Adrenal gland (tissue), 19 donors: ENCODE measurements around the gene NABP1. TPM values are rescaled to one million over a fixed set of nuclear protein-coding genes. Genes with fewer than 3 reads are reported as not detected.

Source experiments
- DNase-seq, 7 donors: peaks; one replicate each; pipeline ENCODE4 v3.0.0-alpha.2; 2019 to 2020
- H3K27ac ChIP-seq, 5 donors: fragments of 200-600 bp; sonication (generic) in 4 of 5; 1 replicate in 3 of 5; 2 replicates in 2 of 5; pipeline versions ENCODE4 v1.5.1 to v1.8.0; 2016 to 2020; ENCODE audit warnings: mild to moderate bottlenecking in 1 of 5
- H3K27me3 ChIP-seq: fragments of 200-600 bp; 2 replicates; pipeline ENCODE4 v1.8.0; 2021
- H3K36me3 ChIP-seq, 2 donors: fragments of 200-600 bp; replicated peaks in 1 of 2; 1 replicate in 1 of 2; 2 replicates in 1 of 2; pipeline versions ENCODE4 v1.5.1 to v1.8.0; 2018 to 2022
- H3K4me1 ChIP-seq, 2 donors: fragments of 200-600 bp; replicated peaks in 1 of 2; 1 replicate in 1 of 2; 2 replicates in 1 of 2; pipeline versions ENCODE4 v1.5.1 to v1.8.0; 2018 to 2021
- H3K4me3 ChIP-seq, 4 donors: fragments of 200-600 bp; sonication (generic) in 3 of 4; one replicate each; pipeline ENCODE4 v1.5.1; 2016 to 2018
- H3K9me3 ChIP-seq, 3 donors: fragments of 200-600 bp; sonication (generic) in 1 of 3; replicated peaks in 1 of 3; 1 replicate in 2 of 3; 2 replicates in 1 of 3; pipeline versions ENCODE4 v1.5.1 to v1.8.0; 2016 to 2021
- CTCF ChIP-seq, 6 experiments: fragments of 450-650 bp in 4 of 6; fragments of 200-600 bp in 2 of 6; sonication (generic) in 1 of 6; IDR thresholded peaks; 1 replicate in 5 of 6; 2 replicates in 1 of 6; pipeline versions ENCODE4 v1.5.1 to v1.8.0; 2016 to 2021; ENCODE audit warnings: antibody characterized with exemption in 6 of 6, mild to moderate bottlenecking in 2 of 6, moderate library complexity in 1 of 6
- POLR2A ChIP-seq, 2 donors: fragments of 450-650 bp; IDR thresholded peaks; one replicate each; pipeline ENCODE4 v1.6.1; 2017; ENCODE audit warnings: antibody characterized with exemption in 2 of 2, mild to moderate bottlenecking in 2 of 2, moderate library complexity in 1 of 2
- WGBS, 4 donors: extraction: QIAGEN DNeasy Blood & Tissue Kit in 2 of 4; methylation state at CpG; one replicate each; pipeline versions ENCODE4 v1.1.5 to v1.1.7; 2013 to 2017; 5-methylcytosine and 5-hydroxymethylcytosine counted together
- intact Hi-C, 2 donors: fragments of 100-400 bp; cut with DNase I; formaldehyde crosslinking; loops; one replicate each; pipeline versions ENCODE4 v1.14.1 to v1.15.0; 2022 to 2023
- long read RNA-seq, 10 donors: library from polyadenylated mRNA in 3 of 10; unstranded in 2 of 10; stranded (forward) in 1 of 10; transcript quantifications; one replicate each; pipeline ENCODE4 v2.0.0 and lab custom pipeline, GENCODE V29; 2021 to 2026
- polyA plus RNA-seq, 3 donors: library from polyadenylated mRNA; stranded (reverse); fragments of 200-250 nt in 2 of 3; fragments of 350-450 nt in 1 of 3; fragmentation: Illumina TruSeq in 1 of 3; extraction: RNeasy Lipid Tissue Mini Kit (QIAGEN cat#74804) in 1 of 3; gene quantifications; one replicate each; pipeline ENCODE4 v1.2.3, GENCODE V29; 2013 to 2014
- total RNA-seq, 9 donors: library from RNA; depleted of rRNA in 4 of 9; stranded (reverse); fragments of >200 nt in 4 of 9; fragments of 120-200 nt in 1 of 9; fragmentation: NEBNext Ultra II Directional in 1 of 9; extraction: Animal tissue kit (Norgen Biotek cat#: 25700) in 1 of 9; gene quantifications; one replicate each; pipeline versions ENCODE4 v1.1.0 to v1.2.4, GENCODE V29; 2013 to 2023
- donor health status: healthy with polysubstance abuse.
- donor health status: Bipolar disorder and iron deficiency.
- donor health status: DM: yes; HTN: yes; CAD: no.
- donor health status: DM: no; HTN: no; CAD: no.
- donor health status: DM: no; HTN: no; CAD: no.
- donor health status: DM: yes; HTN: yes; CAD: no.

NABP1 gene
- 10 to 100 TPM in 7 of 9 donors, 1 to 10 TPM in 2; 2.5 to 39.9 (median 17.4) TPM for total RNA-seq
- 10 to 100 TPM; 10.2 to 13.4 (median 10.3) TPM for polyA plus RNA-seq
- long read RNA-seq, donor 1, partial matches to known transcripts = 0 of 1 reads
- long read RNA-seq, donor 1, other reads (novel, unspliced or antisense) = 0 of 1 reads
- long read RNA-seq, donor 2, partial matches to known transcripts = 0 of 1 reads
- long read RNA-seq, donor 2, other reads (novel, unspliced or antisense) = 0 of 1 reads
- long read RNA-seq, donor 3 = 0 reads
- long read RNA-seq, donor 4, partial matches to known transcripts = 1 of 8 reads
- long read RNA-seq, donor 4, other reads (novel, unspliced or antisense) = 3 of 8 reads
- long read RNA-seq, donor 5, partial matches to known transcripts = 3 of 26 reads
- long read RNA-seq, donor 5, other reads (novel, unspliced or antisense) = 15 of 26 reads
- long read RNA-seq, donor 6, full-length matches to known transcripts = 5 of 9 reads
- long read RNA-seq, donor 6, partial matches to known transcripts = 0 of 9 reads
- long read RNA-seq, donor 6, other reads (novel, unspliced or antisense) = 4 of 9 reads
- long read RNA-seq, donor 7 = 0 reads
- long read RNA-seq, donor 8, transcript NABP1-205 (6 exons, 1,878 nt) = major isoform, 5 of 5 reads
- long read RNA-seq, donor 8, partial matches to known transcripts = 0 of 5 reads
- long read RNA-seq, donor 8, other reads (novel, unspliced or antisense) = 0 of 5 reads
- long read RNA-seq, donor 9, full-length matches to known transcripts = 2 of 2 reads
- long read RNA-seq, donor 9, partial matches to known transcripts = 0 of 2 reads
- long read RNA-seq, donor 9, other reads (novel, unspliced or antisense) = 0 of 2 reads
- long read RNA-seq, donor 10 = 0 reads

- intact Hi-C loops = no loop called here
- H3K27me3 ChIP-seq = no peaks in the 10 kb centered on the region
- 0% methylated on average over 33 to 66 of the region's 66 CpGs for WGBS, 4 donors
- peak within 1 kb of the TSS; percentile 48 to 63 (median 55) for H3K4me3 ChIP-seq
- peak within 1 kb of the TSS; percentile 89 to 97 (median 92) for H3K27ac ChIP-seq
- H3K36me3 ChIP-seq = no peaks in the 10 kb centered on the region
- peaks cover 0 to 16% of the 10 kb centered on the region in 2 donors for H3K4me1 ChIP-seq
- peak; percentile 98 to 99 (median 98) for DNase-seq
- TF ChIP-seq CTCF (IDR thresholded peaks at IDR 0.05) (no peak), POLR2A (IDR thresholded peaks at IDR 0.05) (peak; percentile 97 to 100)
- H3K9me3 ChIP-seq = no peaks in the 10 kb centered on the region
Measured at GRCh38 chr2:191677646-191678436, at the start of gene NABP1. NABP1 (plus strand) TSS chr2:191678136; CDS start chr2:191678615, 479 bp downstream.

GRCh38 chr2:191629001-191629453 is 48.9 kb upstream of the NABP1 start:
- DNase-seq = no peak
- H3K27me3 ChIP-seq = no peaks in the 10 kb centered on the region
- TF ChIP-seq POLR2A (IDR thresholded peaks at IDR 0.05) = no peak
- no peak for TF ChIP-seq CTCF (IDR thresholded peaks at IDR 0.05)
- no peaks in the 10 kb centered on the region for H3K9me3 ChIP-seq
- no peak overlapping the region for H3K27ac ChIP-seq
- intact Hi-C loops = no loop called here
- no peaks in the 10 kb centered on the region for H3K36me3 ChIP-seq
- no peaks in the 10 kb centered on the region for H3K4me1 ChIP-seq
- H3K4me3 ChIP-seq = no peak overlapping the region
- WGBS, 4 donors = 65 to 71% (median 69%) methylated on average over 7 of the region's 7 CpGs

GRCh38 chr2:191629976-191630712 is 47.8 kb upstream of the NABP1 start:
- H3K27me3 ChIP-seq = no peaks in the 10 kb centered on the region

More at GRCh38 chr2:191629976-191630712, 47.8 kb upstream of the NABP1 start:
- TF ChIP-seq CTCF (IDR thresholded peaks at IDR 0.05) = no peak
- no peak for TF ChIP-seq POLR2A (IDR thresholded peaks at IDR 0.05)
- no peak overlapping the region for H3K4me3 ChIP-seq
- no peaks in the 10 kb centered on the region for H3K36me3 ChIP-seq
- no peak overlapping the region for H3K27ac ChIP-seq
- intact Hi-C loops = no loop called here
- H3K9me3 ChIP-seq = no peaks in the 10 kb centered on the region
- WGBS, 4 donors = 53 to 68% (median 59%) methylated on average over 1 of the region's 1 CpG
- no peaks in the 10 kb centered on the region for H3K4me1 ChIP-seq
- DNase-seq = no peak
